Articular chondrocyte of knee joint (primary cell): Measurements from ENCODE around the gene EPX. TPM values are rescaled to one million over a fixed set of nuclear protein-coding genes. Genes with fewer than 3 reads are reported as not detected.

Experiments
- total RNA-seq: library from RNA; depleted of rRNA; stranded (reverse); fragments of >200 nt; gene quantifications from 2 replicates; pipeline ENCODE4 v1.2.3, GENCODE V29; 2012

EPX gene
- total RNA-seq: not detected in 2 replicates

GRCh38 chr17:58192612-58193011 lies at the start of gene EPX:
Gene EPX (plus strand): TSS chr17:58192726. CDS start chr17:58192847, 121 bp downstream.

GRCh38 chr17:58147930-58148434 lies 44.5 kb upstream of the EPX start, which contains the start of gene OR4D1:
Gene OR4D1 (plus strand): TSS chr17:58148384. CDS start chr17:58155154, 6,770 bp downstream.

GRCh38 chr17:58166682-58167081 lies 25.8 kb upstream of the EPX start, which contains the start of gene OR4D2:
Gene OR4D2 (plus strand): TSS chr17:58166982. CDS start chr17:58169656, 2,674 bp downstream.

DNA sequence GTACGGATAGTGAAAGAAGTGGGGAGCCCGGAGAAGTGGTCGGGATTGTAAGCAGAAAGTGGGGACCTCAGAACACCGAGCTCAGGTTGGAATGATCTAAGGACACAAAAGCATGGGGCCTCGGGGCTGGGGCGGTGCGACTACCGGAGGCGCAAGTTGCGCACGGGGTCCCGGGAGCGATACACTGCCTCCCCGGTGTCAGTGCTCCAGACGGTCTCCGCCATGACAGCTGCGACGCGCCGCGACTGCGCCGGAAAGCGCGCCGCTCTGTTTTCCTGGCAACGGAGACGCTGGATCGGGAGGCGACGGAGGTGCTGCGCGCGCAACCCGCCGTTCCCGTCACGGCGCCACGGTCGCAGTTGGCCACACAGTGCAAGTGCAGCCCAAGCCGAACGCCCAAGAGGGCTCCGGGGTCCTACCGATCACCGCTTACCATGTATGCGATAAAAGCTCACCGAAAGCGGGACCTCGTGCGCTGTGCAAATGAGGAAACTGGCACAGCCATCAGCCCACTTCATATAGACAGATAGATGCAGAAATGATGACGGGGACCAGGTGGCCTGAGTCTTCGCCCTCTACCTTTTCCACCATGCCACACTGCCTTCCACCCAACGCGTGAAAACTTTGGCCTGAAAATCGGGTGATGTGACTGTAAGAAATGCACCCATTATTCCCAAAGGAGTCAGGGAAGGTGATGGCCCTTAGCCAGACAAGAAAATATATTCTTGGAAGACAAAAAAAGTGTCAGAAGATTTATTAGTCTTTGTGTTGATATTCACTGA lies 26.7 kb downstream of the EPX start, which contains the start of gene MKS1:
Gene MKS1, minus strand, starts transcription at position 249 of the 782 bp plus-strand sequence. Its CDS starts 25 bp downstream, at position 224.

GRCh38 chr17:58238147-58238634 lies 45.7 kb downstream of the EPX start, which contains the start of gene LPO:
Gene LPO (plus strand): TSS chr17:58238584. CDS start chr17:58242980, 4,396 bp downstream.

Other genes with a start within 250 kb of the EPX start
- gene CUEDC1, start 237.3 kb upstream of the EPX start, total RNA-seq: 25.9 and 31.0 TPM in 2 replicates
- 74.5 and 78.3 TPM in 2 replicates for gene VEZF1, start 204.5 kb upstream of the EPX start, total RNA-seq
- 263 and 290 TPM in 2 replicates for gene SRSF1, start 185.5 kb upstream of the EPX start, total RNA-seq
- gene DYNLL2, start 109.3 kb upstream of the EPX start, total RNA-seq: 16.5 and 19.9 TPM in 2 replicates
- not detected in 2 replicates for gene OR4D1, start 44.3 kb upstream of the EPX start, total RNA-seq
- gene OR4D2, start 25.7 kb upstream of the EPX start, total RNA-seq: not detected in 2 replicates
- 11.9 and 12.8 TPM in 2 replicates for gene MKS1, start 26.5 kb downstream of the EPX start, total RNA-seq
- under 0.01 TPM in 1 of 2 replicates, not detected in the other for gene LPO, start 45.9 kb downstream of the EPX start, total RNA-seq
- 0.11 and 0.26 TPM in 2 replicates for gene MPO, start 88.2 kb downstream of the EPX start, total RNA-seq
- 0.76 and 2.9 TPM in 2 replicates for gene TSPOAP1, start 136.1 kb downstream of the EPX start, total RNA-seq
- gene SUPT4H1, start 159.5 kb downstream of the EPX start, total RNA-seq: 38.2 and 44.0 TPM in 2 replicates
- 0.26 TPM in 1 of 2 replicates, not detected in the other for gene RNF43, start 224.8 kb downstream of the EPX start, total RNA-seq